GM12874 (cell line): ENCODE data around the gene CLEC18C.

ENCODE experiments used
- TF ChIP-seq, protein P1 (sequence below): IDR thresholded peaks from 2 replicates; pipeline ENCODE4 v1.5.1; 2011; ENCODE audit warnings: low read depth, mild to moderate bottlenecking, control low read depth, low read length, moderate library complexity; ENCODE audit not compliant: insufficient read depth

CLEC18C gene

DNA sequence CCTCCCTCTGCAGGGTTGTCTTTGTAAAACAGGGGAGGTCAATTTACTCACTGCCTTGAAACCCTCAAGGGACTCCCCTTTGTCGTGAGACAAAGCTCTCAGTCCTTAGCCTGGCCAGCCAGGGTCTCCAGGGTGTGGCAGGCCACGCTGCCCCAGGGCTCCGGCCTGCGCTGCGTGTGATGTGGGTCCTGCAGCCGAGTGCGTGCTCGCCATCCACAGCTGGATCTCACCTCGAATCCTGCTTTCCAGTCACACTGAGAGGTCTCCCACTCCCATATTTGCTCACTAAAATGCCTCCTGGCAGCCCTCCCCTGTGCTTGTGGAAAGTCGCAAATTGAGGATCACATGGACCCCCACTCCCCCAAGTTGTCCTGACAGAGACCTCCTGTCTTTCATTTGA, 10.0 kb upstream of the CLEC18C start:
- TF ChIP-seq, protein P1, sequence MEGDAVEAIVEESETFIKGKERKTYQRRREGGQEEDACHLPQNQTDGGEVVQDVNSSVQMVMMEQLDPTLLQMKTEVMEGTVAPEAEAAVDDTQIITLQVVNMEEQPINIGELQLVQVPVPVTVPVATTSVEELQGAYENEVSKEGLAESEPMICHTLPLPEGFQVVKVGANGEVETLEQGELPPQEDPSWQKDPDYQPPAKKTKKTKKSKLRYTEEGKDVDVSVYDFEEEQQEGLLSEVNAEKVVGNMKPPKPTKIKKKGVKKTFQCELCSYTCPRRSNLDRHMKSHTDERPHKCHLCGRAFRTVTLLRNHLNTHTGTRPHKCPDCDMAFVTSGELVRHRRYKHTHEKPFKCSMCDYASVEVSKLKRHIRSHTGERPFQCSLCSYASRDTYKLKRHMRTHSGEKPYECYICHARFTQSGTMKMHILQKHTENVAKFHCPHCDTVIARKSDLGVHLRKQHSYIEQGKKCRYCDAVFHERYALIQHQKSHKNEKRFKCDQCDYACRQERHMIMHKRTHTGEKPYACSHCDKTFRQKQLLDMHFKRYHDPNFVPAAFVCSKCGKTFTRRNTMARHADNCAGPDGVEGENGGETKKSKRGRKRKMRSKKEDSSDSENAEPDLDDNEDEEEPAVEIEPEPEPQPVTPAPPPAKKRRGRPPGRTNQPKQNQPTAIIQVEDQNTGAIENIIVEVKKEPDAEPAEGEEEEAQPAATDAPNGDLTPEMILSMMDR, result no peak
